Femur (tissue), 1 donor: Measurements from ENCODE around the gene TMEM82.

Experiments used
- DNase-seq: peaks from one replicate; pipeline ENCODE4 v3.0.0-alpha.2; 2017

The TMEM82 gene

GRCh38 chr1:15736892-15737261 lies 5.4 kb upstream of the TMEM82 start:
- DNase-seq, result no peak

- DNase-seq, result no peak
These were observed 4.7 kb upstream of the TMEM82 start for GRCh38 chr1:15737324-15738319.

- DNase-seq, result no peak
These were observed 3.7 kb upstream of the TMEM82 start for GRCh38 chr1:15738416-15739113.

- DNase-seq, result no peak
These were observed 3.0 kb upstream of the TMEM82 start for GRCh38 chr1:15739259-15739658.

GRCh38 chr1:15739745-15740144 lies 2.6 kb upstream of the TMEM82 start:
- DNase-seq, result no peak

GRCh38 chr1:15740924-15741850 lies 1.1 kb upstream of the TMEM82 start:
- peak; percentile 79 for DNase-seq

GRCh38 chr1:15744122-15744679 lies 1.9 kb downstream of the TMEM82 start:
- no peak for DNase-seq

GRCh38 chr1:15747378-15747777 lies 5.1 kb downstream of the TMEM82 start:
- no peak for DNase-seq

- no peak for DNase-seq
These were observed 6.0 kb downstream of the TMEM82 start for GRCh38 chr1:15748264-15748663.

- DNase-seq, result no peak
These were observed 6.5 kb downstream of the TMEM82 start for GRCh38 chr1:15748690-15749398.

- DNase-seq, result no peak
These were observed 7.3 kb downstream of the TMEM82 start for GRCh38 chr1:15749399-15750291.

GRCh38 chr1:15750924-15751323 lies 8.6 kb downstream of the TMEM82 start:
- no peak for DNase-seq

- no peak for DNase-seq
These were observed 9.4 kb downstream of the TMEM82 start for GRCh38 chr1:15751717-15752116.

GRCh38 chr1:15753776-15754175 lies 11.5 kb downstream of the TMEM82 start:
- DNase-seq, result peak; percentile 18

GRCh38 chr1:15755021-15755645 lies 12.8 kb downstream of the TMEM82 start:
- no peak for DNase-seq

- DNase-seq, result peak; percentile 28
These were observed 13.3 kb downstream of the TMEM82 start for GRCh38 chr1:15755646-15756040.

- DNase-seq, result peak; percentile 39
These were observed 14.1 kb downstream of the TMEM82 start for GRCh38 chr1:15756143-15757015.

- peak; percentile 20 for DNase-seq
These were observed 14.8 kb downstream of the TMEM82 start for GRCh38 chr1:15757016-15757543.
